AG09319 (cell line): ENCODE measurements around the gene P2RX7.

Experiments used
- DNase-seq: peaks from one replicate; pipeline ENCODE4 v3.0.0-alpha.2; 2010; ENCODE audit warnings: low read depth; ENCODE audit errors: extremely low read depth
- TF ChIP-seq, protein P1 (sequence below): IDR thresholded peaks from 2 replicates; pipeline ENCODE4 v1.5.1; 2011; ENCODE audit warnings: low read depth, mild to moderate bottlenecking, inconsistent platforms, low read length, moderate library complexity

P2RX7 gene

DNA sequence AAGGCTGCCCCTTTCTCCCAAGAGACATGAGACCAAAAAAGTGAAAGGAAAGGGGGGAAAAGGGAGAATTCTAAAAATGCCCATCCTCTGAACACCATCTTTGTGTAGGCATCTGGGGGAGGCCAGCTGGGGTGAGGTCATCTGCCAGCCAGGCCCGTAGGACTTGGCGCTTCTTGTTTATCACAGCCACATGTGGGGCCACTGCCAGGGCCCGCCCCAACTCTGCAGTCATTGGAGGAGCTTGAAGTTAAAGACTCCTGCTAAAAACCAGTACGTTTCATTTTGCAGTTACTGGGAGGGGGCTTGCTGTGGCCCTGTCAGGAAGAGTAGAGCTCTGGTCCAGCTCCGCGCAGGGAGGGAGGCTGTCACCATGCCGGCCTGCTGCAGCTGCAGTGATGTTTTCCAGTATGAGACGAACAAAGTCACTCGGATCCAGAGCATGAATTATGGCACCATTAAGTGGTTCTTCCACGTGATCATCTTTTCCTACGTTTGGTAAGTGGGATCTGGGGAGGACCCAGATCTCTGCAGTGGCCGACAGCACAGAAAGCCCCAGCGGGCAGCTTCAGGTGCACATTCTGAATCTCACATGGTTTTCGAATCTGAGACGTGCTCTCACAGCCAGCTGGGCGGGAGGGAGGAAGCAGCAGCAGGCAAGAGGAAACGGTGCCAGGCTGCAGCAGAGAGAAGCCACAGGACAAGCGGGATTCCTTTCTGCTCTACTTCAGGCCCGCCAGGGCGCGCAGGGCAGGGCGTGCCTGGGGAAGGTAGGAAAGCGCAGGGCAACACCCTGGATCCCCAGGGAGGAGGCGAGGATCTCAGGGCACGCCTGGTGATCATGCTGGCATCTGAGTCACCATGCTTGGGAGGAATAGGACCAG is at the start of gene P2RX7:
TSS of gene P2RX7 (plus strand) at position 276 of the 881 bp plus-strand sequence. CDS start at position 371, 95 bp downstream.
- TF ChIP-seq, protein P1, sequence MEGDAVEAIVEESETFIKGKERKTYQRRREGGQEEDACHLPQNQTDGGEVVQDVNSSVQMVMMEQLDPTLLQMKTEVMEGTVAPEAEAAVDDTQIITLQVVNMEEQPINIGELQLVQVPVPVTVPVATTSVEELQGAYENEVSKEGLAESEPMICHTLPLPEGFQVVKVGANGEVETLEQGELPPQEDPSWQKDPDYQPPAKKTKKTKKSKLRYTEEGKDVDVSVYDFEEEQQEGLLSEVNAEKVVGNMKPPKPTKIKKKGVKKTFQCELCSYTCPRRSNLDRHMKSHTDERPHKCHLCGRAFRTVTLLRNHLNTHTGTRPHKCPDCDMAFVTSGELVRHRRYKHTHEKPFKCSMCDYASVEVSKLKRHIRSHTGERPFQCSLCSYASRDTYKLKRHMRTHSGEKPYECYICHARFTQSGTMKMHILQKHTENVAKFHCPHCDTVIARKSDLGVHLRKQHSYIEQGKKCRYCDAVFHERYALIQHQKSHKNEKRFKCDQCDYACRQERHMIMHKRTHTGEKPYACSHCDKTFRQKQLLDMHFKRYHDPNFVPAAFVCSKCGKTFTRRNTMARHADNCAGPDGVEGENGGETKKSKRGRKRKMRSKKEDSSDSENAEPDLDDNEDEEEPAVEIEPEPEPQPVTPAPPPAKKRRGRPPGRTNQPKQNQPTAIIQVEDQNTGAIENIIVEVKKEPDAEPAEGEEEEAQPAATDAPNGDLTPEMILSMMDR = no peak; the same call in 1 of the 2 replicates
- no peak for DNase-seq

DNA sequence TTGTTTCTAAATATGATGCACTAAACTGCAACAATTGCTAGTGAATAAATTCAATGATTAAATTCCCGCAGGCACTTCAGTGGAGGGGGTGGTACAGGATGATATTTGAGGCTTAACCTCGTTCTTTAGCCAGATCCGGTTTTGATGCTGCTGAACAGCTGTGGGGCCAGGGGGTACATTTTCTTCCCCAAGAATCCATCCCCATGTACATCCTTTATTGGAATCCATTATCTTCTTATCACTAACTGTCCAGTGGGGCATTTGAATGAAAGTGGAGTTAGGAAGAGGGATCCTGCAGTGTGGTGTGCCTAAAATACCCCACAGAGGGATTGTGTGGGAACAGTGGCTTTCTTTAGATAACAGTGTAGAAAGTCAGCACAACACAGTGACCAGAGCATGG is 48.4 kb upstream of the P2RX7 start:
- DNase-seq = no peak
- TF ChIP-seq, protein P1 = no peak

DNA sequence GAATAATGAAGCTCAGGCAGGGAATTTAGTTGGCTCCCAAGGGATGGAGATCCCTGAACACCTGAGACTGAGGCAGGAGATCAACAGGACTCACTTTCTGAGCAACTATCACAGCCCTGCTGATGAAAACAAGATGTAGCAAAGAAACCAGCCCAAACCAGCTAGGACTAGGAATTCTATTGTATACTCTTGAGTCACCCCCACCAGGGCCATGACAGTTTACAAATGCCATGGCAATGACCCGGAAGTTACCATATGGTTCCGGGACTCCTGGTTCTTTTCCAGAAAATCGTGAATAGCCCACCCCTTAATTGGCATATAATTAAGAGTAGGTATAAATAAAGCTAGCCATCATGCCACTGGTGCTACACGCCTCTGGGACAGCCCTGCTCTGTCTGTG is 47.6 kb upstream of the P2RX7 start:
- TF ChIP-seq, protein P1 = no peak
- DNase-seq = no peak

DNA sequence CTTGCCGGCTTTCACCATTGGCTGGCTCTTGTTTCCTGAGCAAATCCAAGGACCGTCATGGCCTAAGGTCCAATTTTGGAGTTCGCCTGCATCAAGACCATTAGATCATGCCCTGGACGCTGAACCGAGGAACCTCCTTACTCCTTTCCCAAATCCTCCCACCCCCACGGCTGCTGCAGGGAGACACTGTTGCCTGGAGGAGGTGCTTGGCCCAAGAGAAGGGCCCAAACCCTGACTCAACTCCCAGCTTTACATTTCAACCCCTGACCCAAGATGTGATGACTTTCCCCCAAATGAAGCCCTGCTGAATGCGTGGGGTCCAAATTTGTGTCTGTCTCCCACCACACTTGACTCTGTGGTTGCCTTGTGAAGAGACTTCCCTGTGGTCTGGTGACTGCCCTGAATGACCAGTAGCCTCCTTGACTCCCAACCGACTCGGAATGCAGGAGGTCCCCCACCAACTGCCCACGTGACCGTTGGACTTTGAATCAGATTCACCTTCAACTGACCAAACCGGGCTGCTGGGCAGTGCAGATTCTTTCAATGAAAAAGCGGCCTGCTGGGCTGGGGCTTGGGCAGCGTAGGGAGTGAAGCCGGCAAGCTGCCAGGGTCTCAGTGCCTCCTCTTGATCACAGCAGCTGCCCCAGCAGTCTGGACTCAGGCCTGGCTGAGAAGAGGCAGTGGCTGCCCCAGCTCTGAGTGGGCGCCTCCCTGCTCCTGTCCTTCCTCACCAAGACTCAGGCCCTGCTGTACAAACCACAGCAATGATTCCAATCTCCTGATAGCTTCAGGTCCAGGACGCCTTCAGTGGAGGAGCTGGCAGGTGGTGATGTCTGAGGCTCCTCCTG is 46.9 kb upstream of the P2RX7 start:
- no peak for DNase-seq

DNA sequence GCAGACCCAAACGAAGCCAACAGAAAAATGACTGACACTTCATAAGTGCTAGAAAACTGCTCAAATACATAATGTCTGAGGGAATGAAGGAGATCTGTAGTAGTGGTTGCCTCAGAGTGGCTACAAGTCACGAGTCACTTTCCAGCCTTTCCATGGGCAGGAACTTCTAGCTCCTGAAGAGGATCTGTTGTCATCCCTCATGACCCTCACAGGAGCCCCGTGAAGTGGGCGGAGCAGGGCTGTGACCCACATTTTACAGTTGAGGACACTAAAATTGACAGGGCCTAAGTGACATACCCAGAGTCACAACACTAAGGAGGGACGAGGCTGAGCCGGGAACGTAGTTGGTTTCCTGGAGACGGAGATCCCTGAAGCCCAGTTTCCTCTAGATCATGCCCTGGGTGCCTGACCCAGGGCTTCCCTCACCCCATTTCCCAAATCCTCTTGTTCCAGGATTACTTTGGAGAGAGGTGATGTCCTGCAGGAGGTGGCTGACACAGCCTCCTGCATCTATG is 45.8 kb upstream of the P2RX7 start:
- TF ChIP-seq, protein P1 = no peak
- no peak for DNase-seq

More for the DNA sequence above, 46.9 kb upstream of the P2RX7 start:
- TF ChIP-seq, protein P1 = no peak

DNA sequence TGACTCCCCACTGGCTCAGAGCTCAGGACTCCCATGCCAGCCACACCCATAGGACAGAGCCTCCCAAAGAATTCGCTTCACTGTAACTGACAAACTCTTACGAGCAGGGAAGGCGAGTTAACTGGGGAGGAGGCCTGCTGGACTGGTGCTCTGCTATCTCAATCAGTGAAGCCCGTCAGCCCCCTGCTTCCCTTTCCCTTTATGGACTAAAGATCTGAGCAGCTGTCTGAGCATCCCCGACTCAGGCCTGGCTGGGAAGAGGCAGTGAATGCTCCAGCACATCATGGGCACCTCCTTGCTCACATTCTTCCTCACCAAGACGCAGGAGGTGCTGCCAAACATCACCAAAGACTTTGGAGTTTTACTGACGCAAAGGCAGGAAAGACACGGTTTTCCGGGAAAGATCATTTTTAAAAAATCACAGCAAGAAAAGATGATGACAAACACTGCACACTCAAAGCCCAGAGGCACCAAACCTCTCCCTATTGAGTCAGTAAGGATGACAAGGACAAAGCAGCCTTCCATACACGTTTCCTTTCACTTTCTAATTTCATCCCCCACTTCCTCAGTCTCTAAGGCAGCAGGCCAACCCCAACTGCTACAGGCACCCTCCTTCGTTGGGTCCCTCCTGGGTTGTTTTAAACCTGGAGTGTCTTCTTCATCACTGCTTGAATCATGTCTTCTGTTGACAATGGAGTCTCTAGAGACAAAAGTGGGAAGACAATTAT is 45.0 kb upstream of the P2RX7 start:
- no peak for DNase-seq
- TF ChIP-seq, protein P1 = no peak
